AG04450 (cell line): ENCODE data around the gene TMEM222. TPM values are rescaled to one million over a fixed set of nuclear protein-coding genes. Genes with fewer than 3 reads are reported as not detected.

Experiments
- CTCF ChIA-PET: fragments of 300-600, 350-600 bp; formaldehyde crosslinking; extraction: SDS; loops from one replicate; lab custom pipeline; 2022; ENCODE audit warnings: antibody characterized with exemption, inconsistent platforms; lab: Charles Lee
- POLR2A ChIA-PET: fragments of 350-600 bp; formaldehyde crosslinking; extraction: SDS; loops from one replicate; lab custom pipeline; 2021; ENCODE audit warnings: antibody characterized with exemption, inconsistent platforms; lab: Yijun Ruan, JAX
- DNase-seq: peaks from one replicate; pipeline ENCODE4 v3.0.0-alpha.2; 2011; ENCODE audit warnings: low read depth, low spot score
- H3K27ac ChIP-seq: one replicate; pipeline ENCODE4 v1.5.1; 2012; ENCODE audit warnings: low read depth, low read length, control low read depth
- H3K27me3 ChIP-seq: one replicate; pipeline ENCODE4 v1.6.0; 2012; ENCODE audit warnings: low read length; ENCODE audit not compliant: control insufficient read depth, insufficient read depth
- H3K4me3 ChIP-seq: 2 replicates; pipeline ENCODE4 v1.5.1; 2011; ENCODE audit warnings: mild to moderate bottlenecking, low read depth, low read length, control low read depth
- H3K9me3 ChIP-seq: 2 replicates; pipeline ENCODE4 v1.5.1; 2012; ENCODE audit warnings: low read length; ENCODE audit not compliant: control insufficient read depth, insufficient read depth
- polyA plus RNA-seq: library from polyadenylated mRNA; depleted of rRNA; stranded (reverse); fragments of >200 nt; gene quantifications from 2 replicates; pipeline ENCODE4 v1.2.3, GENCODE V29; 2011
- TF ChIP-seq, protein P1 (sequence below): IDR thresholded peaks from 2 replicates; pipeline ENCODE4 v1.5.1; 2011; ENCODE audit warnings: low read depth, low read length, control low read depth, inconsistent platforms

The TMEM222 gene
- polyA plus RNA-seq, 1 experiment: 27.8 TPM

DNA sequence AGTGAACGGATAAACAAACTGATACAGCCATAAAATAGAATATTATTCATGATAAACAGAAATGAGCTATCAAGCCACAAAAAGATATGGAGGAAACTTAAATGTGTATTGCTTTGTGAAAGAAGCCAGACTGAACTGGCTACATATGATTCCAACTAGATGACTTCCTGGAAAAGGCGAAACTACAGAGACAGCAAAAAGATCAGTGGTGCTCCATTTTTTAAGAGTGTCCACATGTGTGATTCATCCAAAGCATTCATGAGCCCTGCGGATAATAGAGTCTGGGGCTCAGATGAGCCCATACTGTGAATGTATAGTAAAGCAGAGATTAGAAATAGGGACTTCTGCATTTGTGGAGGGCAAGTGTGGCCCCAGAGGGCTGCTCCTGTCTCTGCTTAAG is 7.8 kb upstream of the TMEM222 start:
- TF ChIP-seq, protein P1, sequence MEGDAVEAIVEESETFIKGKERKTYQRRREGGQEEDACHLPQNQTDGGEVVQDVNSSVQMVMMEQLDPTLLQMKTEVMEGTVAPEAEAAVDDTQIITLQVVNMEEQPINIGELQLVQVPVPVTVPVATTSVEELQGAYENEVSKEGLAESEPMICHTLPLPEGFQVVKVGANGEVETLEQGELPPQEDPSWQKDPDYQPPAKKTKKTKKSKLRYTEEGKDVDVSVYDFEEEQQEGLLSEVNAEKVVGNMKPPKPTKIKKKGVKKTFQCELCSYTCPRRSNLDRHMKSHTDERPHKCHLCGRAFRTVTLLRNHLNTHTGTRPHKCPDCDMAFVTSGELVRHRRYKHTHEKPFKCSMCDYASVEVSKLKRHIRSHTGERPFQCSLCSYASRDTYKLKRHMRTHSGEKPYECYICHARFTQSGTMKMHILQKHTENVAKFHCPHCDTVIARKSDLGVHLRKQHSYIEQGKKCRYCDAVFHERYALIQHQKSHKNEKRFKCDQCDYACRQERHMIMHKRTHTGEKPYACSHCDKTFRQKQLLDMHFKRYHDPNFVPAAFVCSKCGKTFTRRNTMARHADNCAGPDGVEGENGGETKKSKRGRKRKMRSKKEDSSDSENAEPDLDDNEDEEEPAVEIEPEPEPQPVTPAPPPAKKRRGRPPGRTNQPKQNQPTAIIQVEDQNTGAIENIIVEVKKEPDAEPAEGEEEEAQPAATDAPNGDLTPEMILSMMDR: no peak
- no peak for DNase-seq
- Histone ChIP-seq H3K9me3 (no peaks in the 10 kb centered on the region), H3K27ac (no peak overlapping the region), H3K27me3 (no peaks in the 10 kb centered on the region), H3K4me3 (no peak overlapping the region)
- POLR2A ChIA-PET: interaction anchor here (3.2 kb wide), 1 partner anchor 14 kb away, joined by 15 read pairs; no protein-coding TSS in a partner anchor
- CTCF ChIA-PET: interaction anchor here (1.0 to 1.6 kb wide), 3 partner anchors 13 to 19 kb away, joined by 3 to 7 read pairs (median 4); no protein-coding TSS in a partner anchor

DNA sequence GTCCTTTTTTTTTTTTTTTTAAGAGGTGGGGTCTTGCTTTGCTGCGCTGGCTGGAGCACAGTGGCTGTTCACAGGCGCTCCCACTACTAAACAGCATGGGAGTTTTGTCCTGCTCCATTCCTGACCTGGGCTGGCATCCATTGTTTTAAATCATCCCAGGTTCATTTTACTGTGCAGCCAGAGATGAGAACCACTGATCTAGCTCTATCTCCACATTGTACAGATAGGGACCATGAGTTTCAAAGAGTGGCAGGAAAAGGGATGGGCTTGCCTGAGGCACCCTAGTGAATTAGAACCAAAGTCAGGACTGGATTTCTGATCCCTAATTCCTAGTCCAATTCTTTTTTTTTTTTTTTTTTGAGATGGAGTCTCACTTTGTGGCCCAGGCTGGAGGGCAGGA is 7.2 kb upstream of the TMEM222 start:
- ChIA-PET CTCF (interaction anchor here (0.7 kb wide), 1 partner anchor 17 kb away, joined by 3 read pairs; no protein-coding TSS in a partner anchor), POLR2A (interaction anchor here (3.2 kb wide), 1 partner anchor 15 kb away, joined by 15 read pairs; no protein-coding TSS in a partner anchor)
- Histone ChIP-seq H3K27ac (no peak overlapping the region), H3K27me3 (no peaks in the 10 kb centered on the region), H3K4me3 (no peak overlapping the region), H3K9me3 (no peaks in the 10 kb centered on the region)
- no peak for DNase-seq
- TF ChIP-seq, protein P1: no peak

DNA sequence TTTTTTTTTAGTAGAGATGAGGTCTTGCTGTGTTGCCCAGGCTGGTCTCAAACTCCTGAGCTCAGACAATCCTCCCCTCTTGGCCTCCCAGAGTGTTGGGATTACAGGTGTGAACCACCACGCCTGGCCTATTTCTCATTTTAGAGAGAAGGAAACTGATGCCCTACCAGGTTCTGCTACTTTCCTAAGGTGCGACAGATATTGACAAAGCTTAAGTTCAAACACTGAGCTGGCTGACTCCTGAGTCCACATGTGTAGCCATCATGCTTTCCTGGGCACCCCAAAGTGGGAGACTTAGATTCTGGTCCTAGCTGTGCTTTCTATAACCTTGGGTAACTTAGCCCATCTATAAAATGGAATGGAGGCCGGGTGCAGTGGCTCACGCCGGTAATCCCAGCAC is 5.1 kb upstream of the TMEM222 start:
- TF ChIP-seq, protein P1: no peak
- Histone ChIP-seq H3K27me3 (no peaks in the 10 kb centered on the region), H3K27ac (no peak overlapping the region), H3K4me3 (no peak overlapping the region), H3K9me3 (no peaks in the 10 kb centered on the region)
- DNase-seq: no peak
- ChIA-PET POLR2A (interaction anchor here (0.6 to 1.2 kb wide), 3 partner anchors 17 to 291 kb away, joined by 3 to 7 read pairs (median 6); no protein-coding TSS in a partner anchor), CTCF (interaction anchor here (0.6 to 1.0 kb wide), 4 partner anchors 13 to 1147 kb away, joined by 3 to 6 read pairs (median 4); no protein-coding TSS in a partner anchor)

DNA sequence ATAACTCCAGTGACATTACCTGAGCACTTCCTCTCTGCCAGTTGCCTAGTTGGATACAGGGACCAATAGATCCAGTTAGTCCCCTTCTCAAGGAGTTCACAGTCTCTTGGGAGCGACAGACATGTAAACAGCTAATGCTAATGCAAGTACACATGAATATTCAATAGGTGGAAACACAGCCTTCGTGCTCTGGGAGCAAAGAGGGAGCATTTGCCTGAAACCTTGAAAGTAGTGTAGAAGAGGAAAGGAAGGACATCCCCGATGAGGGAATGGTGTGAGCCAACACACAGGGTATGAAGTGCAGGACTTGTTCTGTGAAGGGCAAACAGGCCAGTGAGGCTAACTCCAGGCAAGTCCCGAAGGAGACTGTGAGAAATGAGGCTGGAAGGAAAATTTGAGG is 3.8 kb upstream of the TMEM222 start:
- H3K27ac ChIP-seq: no peak overlapping the region

More for the DNA sequence above, 3.8 kb upstream of the TMEM222 start:
- ChIA-PET POLR2A (interaction anchor here (1.2 kb wide), 1 partner anchor 19 kb away, joined by 3 read pairs; no protein-coding TSS in a partner anchor), CTCF (interaction anchor here (1.2 to 1.9 kb wide), 3 partner anchors 14 to 77 kb away, joined by 3 to 6 read pairs (median 6); no protein-coding TSS in a partner anchor)
- TF ChIP-seq, protein P1: no peak
- no peaks in the 10 kb centered on the region for H3K27me3 ChIP-seq
- no peak for DNase-seq
- no peak overlapping the region for H3K4me3 ChIP-seq
- no peaks in the 10 kb centered on the region; the same call in 1 of the 2 replicates for H3K9me3 ChIP-seq
